ENCODE results near the gene FAM181A.

Gene FAM181A

DNA sequence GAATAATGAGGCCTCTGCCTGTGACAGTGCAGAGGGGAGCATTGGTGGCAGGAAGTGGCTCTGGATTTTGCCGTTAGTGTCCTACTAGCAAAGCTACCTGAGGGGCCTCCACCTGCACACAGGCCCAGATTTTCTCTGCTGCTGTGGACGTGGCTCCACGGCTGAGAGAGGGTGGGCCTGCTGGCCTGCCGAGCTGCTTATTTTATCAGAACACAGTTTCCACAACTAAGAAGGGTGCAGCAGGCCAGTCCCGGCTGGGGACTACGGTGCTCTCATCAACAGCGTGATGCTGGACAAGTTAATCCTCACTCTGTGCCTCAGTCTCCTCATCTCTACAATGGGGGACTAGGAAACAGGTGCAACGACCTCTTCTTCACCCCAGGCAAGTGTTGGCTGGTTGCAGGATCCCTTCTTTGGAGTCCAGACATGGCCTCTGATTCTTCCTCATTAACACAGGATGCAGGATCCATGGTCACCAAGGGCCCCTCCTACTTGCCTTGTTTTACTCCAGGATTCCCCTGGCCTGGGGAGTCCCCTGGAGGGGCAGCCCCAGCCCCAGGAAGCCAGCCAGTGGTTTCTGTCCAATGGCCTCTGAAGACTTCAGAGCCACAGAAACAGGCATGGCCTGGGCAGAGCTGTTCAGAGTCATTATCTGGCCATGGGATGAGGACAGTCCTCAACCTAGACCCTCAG is 3.3 kb downstream of the FAM181A start:
- no peak for DNase-seq

DNA sequence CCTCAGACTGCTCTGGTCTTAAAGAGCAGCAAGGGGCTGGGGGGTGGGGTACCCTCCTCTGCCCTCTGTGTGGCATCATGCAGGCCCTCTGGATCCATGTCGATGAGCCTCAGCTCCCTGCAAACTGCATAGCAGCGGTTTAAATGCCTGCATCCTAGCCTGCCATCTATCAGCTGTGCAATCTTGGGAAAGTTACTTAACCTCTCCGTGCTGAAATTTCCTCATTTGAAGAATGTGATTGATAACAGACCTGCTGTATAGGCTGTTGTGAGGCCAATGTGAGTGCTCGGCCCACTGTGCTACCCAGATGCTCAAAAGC is 3.8 kb downstream of the FAM181A start:
- no peak for DNase-seq

DNA sequence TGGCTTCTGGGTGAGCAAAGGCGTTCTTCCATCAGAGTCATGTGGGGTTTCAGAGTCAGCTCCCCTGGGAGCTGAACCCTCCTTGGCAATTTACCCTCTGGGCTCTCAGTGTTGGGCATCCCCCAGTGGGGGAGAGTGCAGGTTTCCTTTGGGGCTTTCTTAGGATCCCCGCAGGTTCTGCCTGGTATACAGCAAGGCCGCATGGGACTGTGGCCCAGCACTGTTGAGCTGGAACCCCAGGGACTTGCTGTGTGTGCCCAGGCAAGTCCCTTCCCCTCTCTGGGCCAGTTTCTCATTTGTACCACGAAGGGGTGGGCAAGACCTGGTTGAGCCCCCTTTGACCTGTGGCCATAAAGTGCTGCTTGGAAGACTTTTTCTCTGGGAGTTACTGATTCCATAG is 5.5 kb downstream of the FAM181A start:
- DNase-seq, result no peak

DNA sequence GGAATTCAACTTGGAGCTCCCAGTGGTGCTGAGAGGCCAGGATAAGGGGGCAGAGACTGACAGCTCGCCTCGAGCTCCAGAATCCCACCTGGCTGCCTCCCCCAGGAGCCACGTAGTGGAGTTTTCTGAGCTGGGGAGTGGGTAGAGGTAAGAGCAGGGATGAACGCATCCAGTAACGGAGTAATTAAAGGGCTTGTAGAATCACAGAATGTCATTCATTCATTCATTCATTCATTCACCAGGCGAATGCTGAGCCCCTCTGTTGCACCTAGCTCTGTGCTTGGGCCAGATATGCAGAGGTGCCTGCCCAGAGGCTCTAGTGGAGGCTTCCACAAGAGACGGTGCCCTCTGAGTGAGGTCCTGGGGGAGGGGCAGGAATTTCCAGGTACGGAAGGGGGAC is 8.1 kb downstream of the FAM181A start:
- DNase-seq, result no peak

DNA sequence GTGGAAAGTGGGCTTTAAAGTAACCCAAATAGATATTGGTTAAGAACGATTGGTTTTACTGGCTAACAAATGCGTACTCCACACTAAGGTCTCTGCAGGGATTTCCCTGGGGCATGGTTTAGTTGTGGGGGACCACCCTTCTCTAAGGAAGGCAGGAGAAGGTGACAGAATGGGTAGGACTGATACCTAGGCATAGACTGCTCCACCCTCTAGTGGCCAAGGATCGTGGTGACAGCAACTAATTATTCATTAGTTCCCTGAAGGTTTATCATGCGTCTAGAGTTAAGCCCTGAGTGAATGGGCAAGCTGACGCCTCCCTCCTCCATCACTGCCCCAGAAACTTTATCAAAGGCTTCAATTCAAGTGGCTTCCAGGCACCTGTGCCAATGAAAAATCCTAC is 9.1 kb downstream of the FAM181A start:
- DNase-seq, result no peak

DNA sequence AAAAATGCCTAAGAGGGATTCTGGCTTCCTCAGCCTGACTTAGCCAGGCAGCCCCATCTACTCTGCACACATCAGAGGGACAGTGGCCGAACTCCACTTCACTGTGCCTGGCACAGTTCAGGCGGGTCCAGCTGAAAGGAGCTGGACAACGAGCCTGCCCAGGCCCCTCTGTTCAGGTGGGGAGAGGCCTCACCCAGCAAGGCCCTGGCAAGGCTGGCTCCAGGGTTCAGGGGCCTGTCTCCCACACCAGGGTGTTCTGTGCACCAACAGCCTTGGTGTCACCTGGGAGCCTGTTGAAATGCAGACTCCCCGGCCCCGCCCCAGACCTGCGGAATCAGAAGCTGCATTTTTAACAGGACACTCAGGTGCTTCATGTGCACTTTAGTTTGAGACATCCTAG is 9.8 kb downstream of the FAM181A start:
- no peak for DNase-seq

DNA sequence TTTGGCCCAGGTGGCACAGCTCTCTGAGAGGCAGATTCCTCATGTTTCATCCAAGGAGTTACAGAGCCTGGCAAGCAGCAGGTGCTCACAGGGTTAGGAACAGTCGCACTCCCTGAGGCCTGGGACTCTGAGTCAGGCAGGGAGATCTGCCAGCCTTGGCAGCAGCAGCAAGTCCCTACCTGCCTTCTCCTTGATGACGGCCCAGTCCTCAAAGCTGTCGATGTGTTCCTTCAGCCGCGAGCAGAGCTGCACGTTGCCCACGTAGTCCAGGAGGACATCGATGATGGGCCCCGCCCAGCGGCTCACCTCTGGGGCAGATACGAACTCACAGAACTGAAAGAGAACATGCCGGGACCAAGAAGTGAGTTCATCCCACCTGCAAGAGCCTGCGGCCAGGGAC is 10.4 kb downstream of the FAM181A start:
- no peak for DNase-seq

DNA sequence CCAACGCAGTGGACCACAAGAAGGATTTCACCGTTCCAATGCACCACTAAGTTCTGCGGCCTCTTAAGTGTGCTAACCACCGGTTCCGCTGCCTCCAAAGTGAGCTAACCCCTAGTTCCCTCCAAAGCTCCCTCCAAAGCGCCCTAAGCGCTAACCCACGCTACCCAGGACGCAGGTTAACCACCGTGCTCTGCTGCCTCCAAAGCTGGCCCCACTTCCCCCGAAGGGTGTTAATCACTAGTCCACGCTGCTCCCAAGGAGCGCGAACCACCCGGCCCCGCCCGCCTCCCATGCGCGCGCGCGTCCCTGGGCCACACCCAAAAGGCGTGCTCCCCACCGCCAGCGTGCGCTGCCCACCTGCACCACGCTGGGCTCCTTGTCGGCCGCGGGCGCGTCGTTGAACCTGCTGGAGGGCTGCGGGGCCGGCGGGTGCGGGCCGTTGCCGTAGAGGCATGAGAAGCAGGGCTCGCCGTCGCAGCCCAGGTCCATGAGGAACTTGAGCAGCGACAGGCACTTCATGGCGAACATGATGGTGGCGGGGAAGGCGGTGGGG is 11.7 kb downstream of the FAM181A start:
- DNase-seq, result no peak

DNA sequence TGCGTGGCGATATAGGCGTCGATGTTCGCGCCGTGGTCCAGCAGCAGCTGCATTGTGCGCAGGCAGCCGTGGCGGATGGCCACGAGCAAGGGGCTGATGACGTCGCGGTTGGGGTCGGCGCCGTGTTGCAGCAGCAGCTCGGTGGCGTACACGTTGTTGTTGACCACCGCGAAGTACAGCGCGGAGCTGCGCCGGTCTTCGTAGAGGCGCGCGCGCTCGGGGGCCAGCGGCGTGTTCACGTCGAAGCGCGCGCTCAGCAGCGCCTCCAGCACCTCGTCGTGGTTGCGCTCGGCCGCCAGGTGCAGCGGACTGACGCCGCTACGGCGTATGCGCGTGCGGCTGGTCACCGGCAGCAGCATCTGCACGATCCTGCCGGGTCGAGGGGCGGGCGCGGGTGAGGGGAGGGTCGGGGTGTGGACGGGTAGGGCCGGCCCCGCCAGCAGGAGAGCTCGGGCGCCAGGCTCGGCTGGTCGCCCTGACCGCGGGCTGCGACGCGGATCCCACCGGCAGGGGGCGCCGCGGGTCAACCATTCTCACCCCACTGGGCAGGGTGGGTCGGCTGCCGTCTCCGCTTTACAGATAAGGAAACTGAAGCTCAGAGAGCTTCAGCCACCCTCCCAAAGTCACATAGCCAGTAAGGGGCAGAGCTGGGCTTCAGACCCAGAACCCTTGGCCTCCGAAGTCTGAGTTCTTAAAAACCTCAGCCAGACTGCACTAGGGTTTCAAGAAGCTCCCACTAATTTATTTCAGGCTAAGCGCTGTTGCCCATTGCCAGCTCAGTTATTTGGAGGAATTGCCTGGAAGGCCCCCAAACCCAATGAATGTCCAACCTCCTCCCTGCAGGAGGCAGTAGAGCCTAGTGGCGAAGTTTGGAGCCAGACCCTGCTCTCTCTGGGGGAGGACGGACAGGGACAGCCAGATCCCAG is 12.4 kb downstream of the FAM181A start:
- DNase-seq, result peak; percentile 60 to 92

DNA sequence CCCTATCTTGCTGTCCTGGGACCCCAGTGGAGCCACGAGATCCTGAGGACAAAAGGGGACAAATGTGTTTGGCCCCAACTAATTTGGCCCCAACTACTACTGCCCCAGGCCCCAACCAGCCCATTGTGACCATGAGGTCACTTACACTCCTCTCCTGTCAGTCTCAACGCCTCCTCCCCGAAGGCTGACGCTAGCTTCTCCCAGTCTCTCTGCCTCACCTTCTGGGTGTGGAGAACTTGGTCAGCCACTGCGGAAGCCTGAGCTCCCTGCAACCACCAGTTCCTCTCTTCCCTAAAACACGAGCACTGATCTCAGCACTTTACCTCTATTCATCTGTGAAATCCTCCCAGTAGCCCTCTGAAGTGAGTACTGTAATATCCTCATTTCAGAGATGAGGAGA is 13.3 kb downstream of the FAM181A start:
- peak in 1 of 2 donors; percentile 72 for DNase-seq

DNA sequence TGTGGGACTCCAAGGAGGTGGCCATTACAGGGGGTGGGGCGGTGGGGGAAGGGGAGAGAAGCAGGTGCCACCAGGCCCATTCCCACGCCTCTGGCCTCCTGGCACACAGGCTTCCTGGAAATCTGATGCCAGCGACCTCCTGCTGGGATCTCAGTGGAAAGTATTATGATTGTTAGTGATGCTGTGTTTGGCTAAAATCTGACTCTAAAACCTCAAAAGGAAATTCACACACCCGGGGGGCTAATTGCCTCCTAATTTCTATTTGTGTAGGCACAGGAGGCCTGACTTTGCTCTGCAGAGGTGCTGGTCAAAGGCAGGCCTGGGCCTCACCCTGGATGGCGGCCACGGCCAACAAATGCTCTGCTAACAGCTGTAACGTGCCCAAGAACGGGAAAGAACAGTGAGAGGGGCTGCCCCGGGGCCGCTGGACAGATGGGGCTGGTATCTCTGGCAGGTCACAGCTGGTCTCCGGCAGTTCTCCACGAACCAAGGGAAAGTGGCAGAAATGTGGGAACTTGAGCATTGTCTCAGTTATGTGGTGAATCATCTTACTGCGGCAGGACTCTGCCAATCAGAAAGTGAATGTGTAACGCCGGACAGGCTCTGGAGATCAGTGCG is 14.3 kb downstream of the FAM181A start:
- DNase-seq, result no peak

DNA sequence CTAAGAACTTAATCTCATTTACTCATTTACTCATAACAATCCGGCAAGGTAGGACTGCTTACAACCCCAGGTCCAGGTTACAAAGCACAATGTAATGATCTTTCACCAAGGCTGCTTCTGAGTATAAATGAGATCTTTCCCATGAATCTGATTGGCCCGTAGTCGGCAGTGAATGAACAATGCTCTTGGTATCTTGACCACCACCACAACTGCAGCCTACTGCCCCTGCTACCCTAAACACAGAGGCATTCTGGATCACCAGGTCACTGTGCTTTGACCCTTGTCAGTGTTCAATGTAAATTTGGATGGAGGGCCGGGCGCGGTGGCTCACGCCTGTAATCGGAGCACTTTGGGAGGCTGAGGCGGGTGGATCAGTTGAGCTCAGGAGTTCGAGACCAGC is 15.9 kb downstream of the FAM181A start:
- DNase-seq, result no peak

DNA sequence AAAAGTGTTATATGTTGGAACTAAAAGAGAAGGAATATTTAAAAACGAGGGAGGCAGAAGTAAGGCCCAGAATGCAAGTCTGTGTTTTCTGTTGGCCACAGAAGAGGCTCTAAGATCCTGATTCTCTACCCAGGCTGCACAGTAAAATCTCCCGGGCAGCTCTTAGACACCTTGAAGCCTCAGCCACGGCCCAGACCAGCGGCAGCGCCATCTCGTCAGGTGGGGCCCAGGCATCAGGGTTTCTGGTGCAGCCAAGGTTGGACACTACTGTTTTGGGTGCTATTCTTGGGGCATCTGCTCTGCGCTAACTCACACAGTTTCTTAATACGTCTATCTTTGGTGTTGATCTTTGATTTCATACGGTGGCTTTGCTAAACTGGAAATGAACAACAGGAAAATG is 16.8 kb downstream of the FAM181A start:
- DNase-seq, result no peak

DNA sequence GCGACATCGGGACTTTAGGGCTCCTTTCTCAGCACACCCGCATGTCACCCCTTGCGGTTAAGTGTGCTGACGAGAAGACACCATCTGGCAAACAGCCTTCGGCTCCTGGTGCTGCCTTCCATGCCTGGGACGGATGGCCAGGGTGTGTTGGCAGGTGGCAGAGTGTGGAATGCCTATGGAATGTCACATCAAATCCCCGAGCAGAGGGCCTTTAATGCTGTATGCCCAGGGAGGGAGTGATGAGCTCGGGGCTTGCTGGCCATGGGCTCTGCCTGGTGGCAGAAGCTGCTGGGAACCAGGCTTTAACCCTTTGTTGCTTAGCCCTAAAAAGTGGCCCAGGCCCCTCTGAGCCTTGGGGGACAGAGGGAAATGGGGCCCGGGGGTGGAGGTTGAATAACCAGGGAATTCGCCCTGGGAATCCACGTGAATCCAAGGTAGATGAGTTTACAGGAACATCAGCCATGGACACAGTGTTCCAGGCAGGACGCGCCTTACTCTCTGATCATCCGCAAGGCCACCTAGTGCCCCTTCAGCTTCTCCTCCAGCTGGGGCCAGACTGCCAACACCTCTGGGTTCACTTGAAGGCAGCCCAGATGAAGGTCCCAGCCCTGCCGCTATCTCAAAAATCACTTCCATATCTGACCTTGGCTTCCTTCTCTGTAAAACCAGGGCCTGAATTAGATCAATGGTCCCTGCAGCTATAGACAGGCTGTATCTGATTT is 17.4 kb downstream of the FAM181A start:
- DNase-seq, result no peak

DNA sequence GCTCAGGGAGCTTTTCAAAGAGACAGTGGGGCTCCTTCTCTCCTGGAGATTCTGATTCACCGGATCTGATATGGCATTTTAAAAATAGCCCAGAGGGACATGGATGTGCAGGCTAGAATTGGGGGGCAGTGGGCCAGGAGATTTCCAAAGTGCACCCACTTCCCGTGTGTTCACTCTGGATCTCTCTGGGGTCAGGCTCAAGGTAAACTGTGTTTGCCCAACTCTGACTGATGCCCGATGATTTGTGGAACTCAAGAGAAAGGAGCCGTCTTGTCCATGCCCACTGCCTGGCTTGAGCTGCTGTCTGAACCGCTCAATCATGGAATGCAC is 17.9 kb downstream of the FAM181A start:
- DNase-seq, result no peak

DNA sequence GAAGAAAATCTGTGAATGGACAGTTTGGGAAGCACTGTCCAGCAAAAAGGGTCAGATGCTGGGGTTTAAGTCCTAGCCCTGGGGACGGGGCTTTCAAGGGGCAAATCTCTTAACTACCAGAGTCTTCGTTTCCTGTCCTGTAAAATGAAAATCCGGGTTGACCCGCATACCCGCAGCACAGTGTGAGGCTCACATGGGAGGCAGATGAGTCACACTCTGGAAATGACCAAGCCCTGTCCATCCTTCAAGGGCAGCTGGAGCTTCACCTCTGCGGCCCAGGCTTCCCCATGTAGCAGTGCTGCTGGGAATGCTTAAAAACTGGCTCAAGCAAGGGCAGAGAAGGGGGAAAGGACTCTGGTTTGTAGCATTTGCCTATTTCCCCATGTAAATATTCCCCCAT is 19.0 kb downstream of the FAM181A start:
- no peak for DNase-seq

DNA sequence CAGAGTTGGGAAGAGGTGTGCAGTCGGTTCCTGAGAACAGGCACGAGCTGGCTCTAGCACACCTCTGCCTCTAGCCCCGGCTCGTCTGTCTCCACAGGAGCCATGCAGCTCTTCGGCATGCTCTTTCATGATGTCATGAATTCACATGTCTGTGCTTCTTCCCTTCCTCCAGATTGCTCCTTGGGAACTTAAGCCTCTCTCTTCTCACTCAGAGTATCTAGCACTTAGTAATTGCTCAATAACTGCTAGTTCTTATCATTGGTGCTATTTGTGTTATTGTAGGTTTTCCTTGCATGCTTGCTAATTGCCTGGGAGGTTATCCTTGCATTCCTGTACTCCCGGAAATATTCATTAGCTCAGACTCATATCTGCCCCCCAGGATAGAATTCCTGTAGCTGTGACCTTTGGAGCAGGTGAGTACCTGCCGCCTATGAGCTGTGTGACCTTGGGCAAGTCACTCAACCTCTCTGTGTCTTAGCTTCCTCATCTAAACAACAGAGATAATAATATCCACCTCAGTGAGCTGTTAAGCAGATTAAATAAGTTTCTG is 19.5 kb downstream of the FAM181A start:
- DNase-seq, result no peak

DNA sequence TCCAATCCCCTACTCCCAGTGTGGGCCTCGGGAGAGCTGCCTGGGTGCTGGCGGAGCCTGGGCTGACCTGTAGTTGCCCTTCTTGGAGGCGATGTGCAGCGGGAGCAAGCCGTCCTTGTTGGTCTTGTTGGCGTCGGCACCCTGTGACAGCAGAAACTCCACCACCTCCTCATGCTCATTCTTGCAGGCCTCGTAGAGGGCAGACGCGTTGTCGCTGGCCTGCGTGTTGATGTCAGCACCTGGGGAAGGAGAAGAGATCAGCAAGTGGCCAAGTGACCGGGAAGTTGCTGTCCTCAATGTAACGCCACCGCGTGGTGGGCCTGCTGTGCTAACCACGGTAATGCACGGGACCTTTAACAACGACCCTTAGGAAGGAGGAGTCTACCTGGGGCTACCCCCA is 20.1 kb downstream of the FAM181A start:
- DNase-seq, result no peak

DNA sequence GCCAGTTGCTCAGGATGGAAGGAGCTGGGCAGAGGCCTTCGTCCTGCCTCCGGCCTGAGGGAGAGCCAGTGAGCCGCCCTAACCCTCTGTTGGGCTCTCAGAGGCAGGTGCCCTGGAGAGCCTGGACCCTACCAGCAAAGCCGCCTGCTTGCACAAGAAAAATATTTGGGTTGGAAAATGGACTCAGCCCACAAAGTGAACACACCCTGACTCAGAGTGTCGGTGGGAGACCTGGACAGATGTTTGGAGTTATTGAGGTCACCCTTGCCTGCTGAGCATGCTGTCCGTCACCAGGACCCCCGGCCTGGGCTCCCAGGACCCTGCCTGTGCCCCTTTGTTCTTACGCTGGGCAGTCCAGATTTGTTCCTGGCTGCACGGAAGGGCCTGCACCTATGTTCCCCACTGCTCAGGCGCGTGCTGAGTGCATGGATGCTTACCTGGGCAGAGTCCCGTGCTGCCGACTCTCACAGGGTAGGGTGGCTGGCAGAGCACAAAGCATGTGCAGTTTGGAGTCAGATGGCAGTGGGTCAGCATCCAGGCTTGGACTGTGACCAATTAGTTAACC is 22.4 kb downstream of the FAM181A start:
- DNase-seq, result no peak

DNA sequence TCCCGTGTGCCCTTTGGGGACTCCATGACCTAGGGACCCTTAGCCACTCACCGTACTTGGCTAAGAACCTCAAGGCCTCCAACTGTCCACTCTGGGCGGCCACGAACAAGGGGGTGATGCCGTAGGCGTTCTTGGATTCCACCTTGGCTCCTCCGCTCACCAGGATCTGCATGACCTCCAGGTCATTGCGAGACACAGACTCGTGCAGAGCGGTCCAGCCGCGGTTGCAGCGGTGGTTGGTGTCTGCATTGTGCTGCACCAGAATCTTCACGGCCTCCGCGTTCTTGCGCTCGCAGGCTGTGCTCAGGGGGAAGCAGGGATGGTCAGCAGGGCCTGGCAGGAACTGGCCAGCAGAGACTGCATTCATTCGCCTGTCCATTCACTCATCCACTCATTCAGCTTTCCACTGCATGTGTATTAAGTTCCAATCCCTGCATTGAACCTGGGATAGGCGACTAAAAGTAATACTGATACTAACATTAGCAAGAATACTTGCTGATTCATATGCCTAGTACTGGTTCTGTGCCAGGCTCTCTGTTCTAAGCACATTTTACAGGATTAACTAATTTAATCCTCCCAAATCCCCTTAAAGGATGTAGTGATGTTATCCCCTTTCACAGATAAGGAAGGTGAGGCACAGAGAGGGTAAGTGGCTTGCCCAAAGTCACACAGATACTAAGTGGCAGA is 23.9 kb downstream of the FAM181A start:
- DNase-seq, result no peak

DNA sequence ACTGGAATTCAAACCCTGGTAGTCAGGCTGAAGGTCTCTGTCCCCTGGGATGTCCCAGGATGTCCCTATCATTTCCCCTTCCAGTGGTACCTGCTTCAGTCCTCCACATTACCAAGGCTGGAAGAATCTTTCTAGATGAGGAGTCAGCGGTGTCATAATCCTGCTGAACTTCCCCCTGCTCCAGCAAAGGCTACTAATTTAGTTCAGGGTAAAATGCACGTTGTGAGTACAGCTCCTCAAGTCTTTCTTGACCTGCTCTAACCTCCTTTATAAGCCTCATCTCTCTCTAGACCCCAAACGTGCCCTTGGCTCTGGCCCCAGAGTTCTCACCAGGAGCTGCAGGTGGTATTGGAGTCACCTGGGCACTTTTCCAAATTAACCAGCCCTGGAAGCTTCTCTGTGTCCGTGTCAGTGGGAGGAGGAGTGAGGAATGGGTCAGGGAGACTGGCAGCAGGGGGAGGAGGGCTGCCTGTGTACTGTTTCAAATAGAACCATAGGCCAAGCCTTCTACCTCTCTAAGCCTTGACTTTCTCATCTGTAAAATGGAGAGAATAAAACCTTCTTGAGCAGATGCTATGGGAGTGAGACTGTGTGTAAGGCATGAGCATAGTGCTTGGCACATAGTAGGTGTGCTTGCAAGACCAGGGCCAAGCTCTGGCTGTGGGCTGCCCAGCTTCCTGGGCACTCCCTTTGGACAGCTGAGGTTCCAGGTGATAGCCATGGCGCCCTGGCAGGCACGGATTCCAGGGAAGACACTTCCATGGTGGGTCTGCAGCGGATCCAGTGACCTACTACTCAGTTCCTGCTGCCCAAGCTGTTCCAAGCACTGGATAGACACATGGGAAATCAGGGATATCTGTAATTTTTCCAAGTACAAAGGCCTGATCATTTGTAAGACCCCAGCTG is 24.7 kb downstream of the FAM181A start:
- no peak for DNase-seq
